Trophoblast cell (in vitro differentiated cells and primary cell): ENCODE results near the gene EPYC.

Experiments used
- DNase-seq, 2 donors: peaks; one replicate each; pipeline ENCODE4 v3.0.0-alpha.2; 2016
- H2AFZ ChIP-seq: 2 replicates; pipeline ENCODE4 v1.6.1; 2013; ENCODE audit warnings: low read length, moderate library complexity, mild to moderate bottlenecking; ENCODE audit not compliant: insufficient read depth, poor library complexity
- H2AK5ac ChIP-seq: 2 replicates; pipeline ENCODE4 v1.6.1; 2013; ENCODE audit warnings: mild to moderate bottlenecking, low read length
- H2BK120ac ChIP-seq: 2 replicates; pipeline ENCODE4 v1.6.1; 2013; ENCODE audit warnings: low read length, mild to moderate bottlenecking, moderate library complexity; ENCODE audit not compliant: insufficient read depth, poor library complexity
- H2BK12ac ChIP-seq: 2 replicates; pipeline ENCODE4 v1.6.1; 2013; ENCODE audit warnings: mild to moderate bottlenecking, low read length, moderate library complexity
- H2BK5ac ChIP-seq: 2 replicates; pipeline ENCODE4 v1.6.1; 2013; ENCODE audit warnings: low read length, low read depth, moderate library complexity, mild to moderate bottlenecking; ENCODE audit not compliant: poor library complexity
- H3K14ac ChIP-seq: 2 replicates; pipeline ENCODE4 v1.6.1; 2013; ENCODE audit warnings: mild to moderate bottlenecking, low read length
- H3K18ac ChIP-seq: 2 replicates; pipeline ENCODE4 v1.6.1; 2013; ENCODE audit warnings: mild to moderate bottlenecking, low read length
- H3K23ac ChIP-seq: 2 replicates; pipeline ENCODE4 v1.6.1; 2013; ENCODE audit warnings: low read length
- H3K27ac ChIP-seq: 2 replicates; pipeline ENCODE4 v1.5.1; 2013; ENCODE audit warnings: low read depth, mild to moderate bottlenecking, inconsistent platforms, low read length, moderate library complexity
- H3K27me3 ChIP-seq: 2 replicates; pipeline ENCODE4 v1.6.1; 2013; ENCODE audit warnings: inconsistent platforms, mild to moderate bottlenecking, low read length, moderate library complexity; ENCODE audit not compliant: insufficient read depth
- H3K36me3 ChIP-seq, 2 experiments: 1 replicate in 1 of 2; 2 replicates in 1 of 2; pipeline ENCODE4 v1.6.1; 2013; ENCODE audit warnings: low read length in 2 of 2, mild to moderate bottlenecking in 2 of 2, moderate library complexity in 1 of 2; ENCODE audit not compliant: insufficient read depth in 2 of 2, control insufficient read depth in 1 of 2
- H3K4ac ChIP-seq: 2 replicates; pipeline ENCODE4 v1.6.1; 2013; ENCODE audit warnings: low read depth, mild to moderate bottlenecking, low read length, moderate library complexity
- H3K4me1 ChIP-seq, 2 experiments: 1 replicate in 1 of 2; 2 replicates in 1 of 2; pipeline ENCODE4 v1.6.1; 2013; ENCODE audit warnings: low read length in 2 of 2, mild to moderate bottlenecking in 2 of 2, moderate library complexity in 1 of 2; ENCODE audit not compliant: insufficient read depth in 2 of 2, control insufficient read depth in 1 of 2
- H3K4me2 ChIP-seq: 2 replicates; pipeline ENCODE4 v1.6.1; 2013; ENCODE audit warnings: inconsistent platforms, mild to moderate bottlenecking, low read length, moderate library complexity
- H3K4me3 ChIP-seq: 2 replicates; pipeline ENCODE4 v1.5.1; 2013; ENCODE audit warnings: mild to moderate bottlenecking, low read depth, low read length, inconsistent platforms
- H3K79me1 ChIP-seq: one replicate; pipeline ENCODE4 v1.6.1; 2013; ENCODE audit warnings: low read length
- H3K79me2 ChIP-seq: 2 replicates; pipeline ENCODE4 v1.6.1; 2013; ENCODE audit warnings: low read length, mild to moderate bottlenecking; ENCODE audit not compliant: control insufficient read depth, insufficient read depth, poor library complexity
- H3K9ac ChIP-seq: 2 replicates; pipeline ENCODE4 v1.6.1; 2013; ENCODE audit warnings: mild to moderate bottlenecking, low read length
- H3K9me3 ChIP-seq: 2 replicates; pipeline ENCODE4 v1.6.1; 2013; ENCODE audit warnings: low read depth, mild to moderate bottlenecking, control low read depth, inconsistent platforms, low read length; ENCODE audit not compliant: insufficient read depth
- H4K12ac ChIP-seq: 2 replicates; pipeline ENCODE4 v1.6.1; 2013; ENCODE audit warnings: low read depth, mild to moderate bottlenecking, low read length, moderate library complexity
- H4K8ac ChIP-seq: 2 replicates; pipeline ENCODE4 v1.6.1; 2013; ENCODE audit warnings: low read depth, mild to moderate bottlenecking, low read length, moderate library complexity
- H4K91ac ChIP-seq: one replicate; pipeline ENCODE4 v1.6.1; 2013; ENCODE audit warnings: low read depth, mild to moderate bottlenecking, low read length, moderate library complexity
- WGBS: extraction: QIAGEN DNeasy Blood & Tissue Kit; methylation state at CpG from one replicate; pipeline ENCODE4 v1.1.7; 2013; ENCODE audit warnings: missing lambda C conversion rate; ENCODE audit not compliant: insufficient read length, insufficient coverage; ENCODE audit errors: extremely low coverage; 5-methylcytosine and 5-hydroxymethylcytosine counted together

The EPYC gene

DNA sequence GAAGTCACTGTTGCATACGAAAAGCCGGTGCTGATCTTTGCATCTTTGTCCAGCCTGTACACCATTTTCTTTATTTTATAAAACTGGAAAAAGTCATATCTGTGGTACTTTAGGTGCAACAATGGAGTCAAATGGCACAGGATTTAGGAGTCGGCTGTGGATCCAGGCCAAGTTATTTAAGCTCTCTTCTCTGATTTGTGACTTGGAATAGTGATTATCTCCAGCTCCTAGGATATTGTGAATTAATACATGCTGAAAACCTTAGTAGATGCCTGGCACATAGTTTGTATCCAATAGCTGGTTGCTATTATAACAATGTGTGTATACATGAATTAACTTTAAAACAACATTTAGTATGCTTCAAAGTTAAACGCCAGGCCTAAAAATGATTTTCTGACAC is 43.6 kb downstream of the EPYC start:
- Histone ChIP-seq H3K9me3 (no peaks in the 10 kb centered on the region), H3K4me1 (no peaks in the 10 kb centered on the region), H3K4ac (no peak overlapping the region), H2BK5ac (no peak overlapping the region), H3K4me3 (no peak overlapping the region), H3K79me1 (no peaks in the 10 kb centered on the region), H4K91ac (no peak overlapping the region), H4K8ac (no peak overlapping the region), H3K23ac (no peak overlapping the region), H2BK12ac (no peak overlapping the region), H3K27me3 (no peaks in the 10 kb centered on the region), H2AFZ (no peak overlapping the region), H3K27ac (no peak overlapping the region), H2AK5ac (no peak overlapping the region), H3K14ac (no peak overlapping the region), H3K18ac (no peak overlapping the region), H3K36me3 (no peaks in the 10 kb centered on the region), H3K9ac (no peak overlapping the region), H3K79me2 (no peaks in the 10 kb centered on the region), H3K4me2 (no peak overlapping the region), H2BK120ac (no peak overlapping the region), H4K12ac (no peak overlapping the region)
- no peak for DNase-seq
- no CpG with 5 or more reads among the region's 4 CpGs for WGBS

DNA sequence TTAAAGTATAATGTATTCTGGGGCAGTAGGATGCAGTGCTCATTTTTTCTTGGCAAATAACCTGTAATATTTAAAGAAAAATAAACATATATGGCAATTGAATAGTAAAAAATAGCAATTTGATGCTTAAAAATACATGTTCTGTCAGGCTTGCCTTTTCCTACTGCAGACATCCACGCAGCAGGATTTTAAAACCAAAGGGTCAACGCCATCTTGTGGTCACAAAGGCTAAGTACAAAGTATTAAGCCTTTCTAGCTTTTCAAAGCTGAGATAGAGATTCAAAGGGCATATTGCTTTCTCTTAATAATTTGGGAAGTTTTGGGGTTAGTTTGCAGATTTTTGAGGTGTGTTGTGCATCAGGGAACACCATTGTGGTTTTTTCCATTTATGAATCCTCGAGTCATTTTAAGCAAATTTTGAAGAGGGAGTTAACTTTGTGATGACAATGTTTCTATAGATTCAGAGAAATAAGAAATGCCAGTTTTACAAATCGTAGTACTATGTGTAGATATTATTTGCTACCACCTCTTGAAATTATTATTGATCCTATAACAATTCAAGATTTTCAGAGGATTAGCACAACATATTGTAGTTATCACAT is 45.1 kb downstream of the EPYC start:
- Histone ChIP-seq H4K12ac (no peak overlapping the region), H3K36me3 (no peaks in the 10 kb centered on the region), H4K91ac (no peak overlapping the region), H3K4me3 (no peak overlapping the region), H3K9ac (no peak overlapping the region), H2BK12ac (no peak overlapping the region), H3K18ac (no peak overlapping the region), H3K4me1 (no peaks in the 10 kb centered on the region), H3K9me3 (peaks cover 2% of the 10 kb centered on the region), H2AK5ac (no peak overlapping the region), H3K27ac (no peak overlapping the region), H3K79me2 (no peaks in the 10 kb centered on the region), H2BK5ac (no peak overlapping the region), H3K4ac (no peak overlapping the region), H3K79me1 (no peaks in the 10 kb centered on the region), H3K27me3 (no peaks in the 10 kb centered on the region), H2BK120ac (no peak overlapping the region), H3K23ac (no peak overlapping the region), H3K4me2 (no peak overlapping the region), H2AFZ (no peak overlapping the region), H4K8ac (no peak overlapping the region), H3K14ac (no peak overlapping the region)
- peak; percentile 22 to 75 for DNase-seq
- WGBS = no CpG with 5 or more reads among the region's 4 CpGs

DNA sequence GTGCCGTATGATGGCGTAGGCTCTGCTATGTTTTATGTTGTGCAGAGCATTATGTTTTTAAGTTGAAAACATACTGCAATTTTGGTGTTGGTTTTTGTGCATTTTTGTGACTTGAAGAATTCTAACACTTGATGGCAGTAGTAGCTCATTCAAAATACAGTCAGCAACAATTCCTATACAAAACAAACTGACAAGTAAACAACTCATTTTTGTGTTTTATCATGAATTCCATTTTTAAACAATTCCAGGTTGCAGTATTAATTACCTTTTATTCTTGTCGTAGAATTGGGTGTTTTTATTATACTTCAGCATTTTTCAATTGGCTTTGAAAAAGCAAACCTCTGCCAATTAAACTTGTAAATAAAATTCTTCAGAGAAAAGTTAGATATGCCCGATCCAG is 45.7 kb downstream of the EPYC start:
- Histone ChIP-seq H3K79me2 (no peaks in the 10 kb centered on the region), H3K4me2 (no peak overlapping the region), H3K79me1 (no peaks in the 10 kb centered on the region), H2AK5ac (no peak overlapping the region), H3K27me3 (no peaks in the 10 kb centered on the region), H3K23ac (no peak overlapping the region), H4K8ac (no peak overlapping the region), H3K4me3 (no peak overlapping the region), H3K4ac (no peak overlapping the region), H2BK12ac (no peak overlapping the region), H3K36me3 (no peaks in the 10 kb centered on the region), H3K9ac (no peak overlapping the region), H3K27ac (no peak overlapping the region), H3K14ac (no peak overlapping the region), H3K9me3 (peaks cover 4% of the 10 kb centered on the region), H4K12ac (no peak overlapping the region), H4K91ac (no peak overlapping the region), H2AFZ (no peak overlapping the region), H3K4me1 (no peaks in the 10 kb centered on the region), H2BK120ac (no peak overlapping the region), H2BK5ac (no peak overlapping the region), H3K18ac (no peak overlapping the region)
- DNase-seq = peak in 1 of 2 donors; percentile 5
- no CpG with 5 or more reads among the region's 4 CpGs for WGBS

DNA sequence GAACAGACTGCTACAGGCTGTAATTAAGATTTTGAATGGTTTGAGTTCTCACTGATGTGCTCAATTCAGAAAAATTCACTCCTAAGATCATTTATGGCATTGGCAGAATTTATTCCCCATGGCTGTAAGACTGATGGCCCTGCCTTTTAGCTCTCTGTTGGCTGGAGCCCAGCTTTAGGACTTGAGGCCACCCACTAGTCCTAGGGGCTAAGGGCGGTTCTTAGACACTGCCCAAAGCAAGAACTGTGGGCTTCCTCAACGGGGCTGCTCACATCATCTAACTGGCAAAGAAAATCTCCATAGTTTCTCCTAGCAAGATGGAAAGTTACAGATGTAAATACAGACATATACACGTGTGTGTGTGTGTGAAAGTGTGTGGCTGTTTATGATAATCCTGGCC is 46.4 kb downstream of the EPYC start:
- no peak overlapping the region for H3K14ac ChIP-seq
- H3K79me2 ChIP-seq = no peaks in the 10 kb centered on the region
- H3K4me1 ChIP-seq = no peaks in the 10 kb centered on the region
- H4K8ac ChIP-seq = no peak overlapping the region
- H2BK5ac ChIP-seq = no peak overlapping the region
- no peak overlapping the region for H3K27ac ChIP-seq
- no peak overlapping the region for H2BK12ac ChIP-seq
- DNase-seq = no peak
- H2AFZ ChIP-seq = no peak overlapping the region
- no peak overlapping the region for H3K4me3 ChIP-seq
- WGBS = no CpG with 5 or more reads among the region's 3 CpGs
- H3K18ac ChIP-seq = no peak overlapping the region
- no peak overlapping the region for H4K91ac ChIP-seq
- no peak overlapping the region for H3K4me2 ChIP-seq
- H4K12ac ChIP-seq = no peak overlapping the region
- no peak overlapping the region for H3K23ac ChIP-seq
- H3K27me3 ChIP-seq = no peaks in the 10 kb centered on the region
- no peaks in the 10 kb centered on the region for H3K36me3 ChIP-seq
- H3K4ac ChIP-seq = no peak overlapping the region
- no peak overlapping the region for H2BK120ac ChIP-seq
- no peak overlapping the region for H3K9ac ChIP-seq
- no peak overlapping the region for H2AK5ac ChIP-seq
- no peaks in the 10 kb centered on the region for H3K79me1 ChIP-seq
- peaks cover 5% of the 10 kb centered on the region for H3K9me3 ChIP-seq
